Stimulated activated CD4-positive, alpha-beta T cell treated with anti-CD3 and anti-CD28 coated beads, Interleukin-12 subunit alpha, Interleukin-12 subunit beta, amount 100 ng/mL, for 4 hours (primary cell): ENCODE data around the gene UPB1.

Experiments used
- DNase-seq: peaks from one replicate; pipeline ENCODE4 v3.0.0-alpha.2; 2020

The UPB1 gene

DNA sequence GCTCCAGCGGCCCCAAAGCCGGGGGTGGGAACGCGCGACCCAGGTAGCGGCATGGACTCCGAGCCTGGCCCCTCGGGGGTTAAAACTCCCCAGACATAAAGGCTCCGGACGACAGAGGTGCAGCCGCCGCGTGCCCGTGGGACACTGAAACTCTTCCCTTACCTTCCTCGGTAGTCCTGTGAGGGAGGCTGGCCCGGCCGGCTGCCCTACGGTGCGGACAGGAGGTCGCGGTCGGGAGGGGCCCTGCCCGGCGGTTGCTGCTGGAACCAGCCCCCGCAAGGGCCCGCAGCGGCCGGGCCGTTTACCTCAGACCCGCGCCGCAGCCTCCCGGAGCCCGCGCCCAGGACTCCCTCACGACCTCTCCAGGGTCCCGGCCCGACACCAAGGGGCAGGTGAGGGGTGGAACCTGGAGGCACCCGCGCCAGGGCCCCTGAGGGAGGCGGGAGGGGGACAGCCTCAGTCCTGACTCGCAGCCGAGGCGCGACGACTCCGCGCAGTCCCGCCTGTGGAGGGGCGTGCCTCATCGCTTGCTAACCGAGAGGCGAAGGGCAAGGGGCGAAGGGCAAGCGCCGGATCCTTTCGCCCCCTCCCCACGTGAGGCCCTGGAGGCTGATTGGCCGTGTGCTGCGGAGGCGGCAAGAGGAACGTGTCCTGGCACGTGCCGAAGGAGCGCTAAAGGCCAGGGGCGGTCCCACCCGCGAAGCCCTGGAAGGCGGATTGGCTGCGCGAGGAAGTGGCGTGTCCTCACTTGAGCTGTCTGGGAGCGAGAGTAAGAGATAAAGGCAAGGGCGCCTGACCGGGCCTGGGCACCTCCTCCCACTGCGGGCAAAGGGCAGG is at the start of gene UPB1:
TSS of gene UPB1 (plus strand) at position 805 of the 837 bp plus-strand sequence. CDS start 72 bp downstream, outside the sequence.
- no peak for DNase-seq

DNA sequence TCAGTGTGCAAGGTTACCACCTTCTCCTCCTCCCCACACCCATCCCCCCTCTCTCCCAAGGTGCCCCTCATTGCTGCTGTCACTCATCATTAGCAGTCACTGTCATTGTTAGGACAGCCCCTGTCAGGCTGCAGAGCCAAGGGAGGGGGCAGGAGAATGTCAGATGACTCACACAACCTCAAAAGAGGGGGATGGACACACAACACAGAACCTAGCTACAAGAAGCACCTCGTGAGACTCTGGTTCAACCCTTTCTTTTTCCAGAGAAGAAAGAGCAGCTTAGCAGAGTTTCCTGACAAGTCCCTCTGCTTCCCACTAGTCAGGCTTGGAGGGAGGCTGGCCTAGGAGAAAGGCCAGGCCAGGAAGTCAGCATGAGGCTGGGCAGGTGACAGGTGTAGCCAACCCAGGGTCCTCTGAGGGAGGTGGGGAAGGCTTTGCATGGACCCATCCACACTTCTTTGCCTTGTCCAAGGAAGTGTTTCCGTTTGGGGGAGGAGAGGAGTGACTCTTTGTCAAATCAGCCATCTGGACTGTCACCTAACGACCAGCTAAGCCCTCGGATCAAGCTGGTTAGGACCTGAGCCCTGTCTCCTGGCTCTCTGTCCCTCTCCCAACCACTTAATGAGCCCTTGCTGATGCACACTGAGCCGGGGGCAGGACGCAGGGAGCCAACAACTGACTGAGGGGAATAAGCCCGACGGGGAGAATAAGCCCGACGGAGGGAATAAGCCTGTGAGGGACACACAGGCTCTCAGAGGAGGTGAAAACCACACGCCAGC is 49.5 kb upstream of the UPB1 start:
- DNase-seq: no peak

DNA sequence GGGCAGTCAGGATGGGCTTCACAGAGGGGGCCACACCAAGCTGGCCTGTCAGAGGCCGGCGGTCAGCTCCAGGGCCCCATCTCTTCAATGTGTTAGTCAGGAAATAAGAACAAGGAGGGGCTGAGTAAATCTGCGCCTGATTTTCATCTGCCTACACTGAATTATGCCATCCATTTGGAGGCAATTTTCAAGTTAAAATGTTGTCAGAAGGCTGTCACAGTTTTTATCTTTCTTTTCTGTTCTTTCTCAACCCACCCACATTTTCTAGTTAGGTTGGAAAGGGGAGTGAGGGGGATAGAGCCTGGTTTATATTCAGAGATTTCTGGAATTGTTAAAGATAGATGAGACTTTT is 48.9 kb upstream of the UPB1 start:
- no peak for DNase-seq

DNA sequence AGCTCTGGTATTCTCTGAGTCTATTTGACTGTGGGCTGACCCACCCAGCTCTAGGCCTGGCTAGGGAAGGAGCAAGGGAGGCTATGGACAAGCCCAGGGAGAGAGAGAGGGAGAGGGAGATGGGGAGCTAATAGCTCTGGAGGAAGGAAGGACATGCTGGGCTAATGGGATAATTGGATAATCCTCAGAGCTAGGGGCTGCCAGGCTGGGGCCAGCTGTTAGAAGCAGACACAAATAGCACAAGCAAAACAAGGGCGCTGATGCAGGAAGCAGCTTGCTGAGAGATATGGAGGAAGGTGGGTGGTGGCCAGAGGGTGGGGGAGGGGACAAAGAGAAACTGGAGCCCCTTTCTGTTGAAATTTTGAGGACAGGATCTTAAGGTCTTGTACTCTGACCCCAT is 44.5 kb upstream of the UPB1 start:
- DNase-seq: no peak

DNA sequence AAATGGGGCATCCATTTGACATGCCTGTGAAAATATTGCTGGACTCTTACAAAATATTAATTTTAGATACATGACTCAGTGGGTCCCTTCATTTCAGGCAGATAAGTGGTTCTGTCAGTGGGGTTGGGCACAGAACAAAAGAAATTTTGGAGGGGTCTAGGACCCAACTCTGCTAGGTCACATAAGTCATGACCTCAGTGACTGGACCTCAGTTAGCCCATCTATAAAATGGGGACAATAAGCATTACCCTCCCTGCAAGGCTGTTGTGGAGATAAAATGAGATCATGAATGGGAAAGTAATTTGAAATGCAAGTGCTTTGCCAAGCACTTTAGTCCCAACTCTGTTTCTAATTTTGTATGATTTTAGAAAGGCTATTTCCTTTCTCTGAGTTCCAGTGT is 44.0 kb upstream of the UPB1 start:
- no peak for DNase-seq

DNA sequence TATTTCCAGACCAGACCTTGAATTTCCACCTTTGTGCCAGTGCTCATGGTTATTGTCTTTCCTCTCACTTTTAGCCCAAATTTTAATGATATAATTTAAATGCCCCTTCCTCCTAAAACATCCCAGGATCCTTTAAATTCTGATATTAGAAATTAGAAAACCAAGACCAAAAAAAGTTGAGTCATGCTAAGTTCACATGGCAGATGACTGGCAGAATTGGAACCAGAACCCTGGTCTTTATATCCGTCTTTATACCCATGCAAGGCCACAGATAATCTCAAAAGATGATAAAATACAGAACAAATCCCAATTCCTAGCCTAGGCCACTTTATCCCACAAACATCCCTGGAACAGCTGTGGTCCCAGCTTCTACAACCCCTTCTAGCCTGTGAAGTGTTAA is 41.3 kb upstream of the UPB1 start:
- no peak for DNase-seq

DNA sequence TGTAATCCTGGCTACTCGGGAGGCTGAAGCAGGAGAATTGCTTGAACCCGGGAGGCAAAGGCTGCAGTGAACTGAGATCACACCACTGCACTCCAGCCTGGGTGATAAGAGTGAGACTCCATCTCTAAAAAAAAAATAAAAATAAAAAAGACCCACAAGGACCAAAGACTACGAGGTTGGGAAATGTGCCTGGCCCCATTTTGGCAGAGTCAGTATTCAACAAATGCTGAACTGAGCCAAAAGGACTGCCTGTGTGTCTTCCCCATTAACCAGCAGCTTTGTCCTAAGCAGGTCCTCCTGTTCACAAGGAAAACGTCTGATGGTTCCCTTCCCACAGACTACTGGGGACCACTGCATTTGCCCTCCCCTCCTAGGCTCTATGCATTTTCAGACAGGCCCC is 40.1 kb upstream of the UPB1 start:
- DNase-seq: no peak

DNA sequence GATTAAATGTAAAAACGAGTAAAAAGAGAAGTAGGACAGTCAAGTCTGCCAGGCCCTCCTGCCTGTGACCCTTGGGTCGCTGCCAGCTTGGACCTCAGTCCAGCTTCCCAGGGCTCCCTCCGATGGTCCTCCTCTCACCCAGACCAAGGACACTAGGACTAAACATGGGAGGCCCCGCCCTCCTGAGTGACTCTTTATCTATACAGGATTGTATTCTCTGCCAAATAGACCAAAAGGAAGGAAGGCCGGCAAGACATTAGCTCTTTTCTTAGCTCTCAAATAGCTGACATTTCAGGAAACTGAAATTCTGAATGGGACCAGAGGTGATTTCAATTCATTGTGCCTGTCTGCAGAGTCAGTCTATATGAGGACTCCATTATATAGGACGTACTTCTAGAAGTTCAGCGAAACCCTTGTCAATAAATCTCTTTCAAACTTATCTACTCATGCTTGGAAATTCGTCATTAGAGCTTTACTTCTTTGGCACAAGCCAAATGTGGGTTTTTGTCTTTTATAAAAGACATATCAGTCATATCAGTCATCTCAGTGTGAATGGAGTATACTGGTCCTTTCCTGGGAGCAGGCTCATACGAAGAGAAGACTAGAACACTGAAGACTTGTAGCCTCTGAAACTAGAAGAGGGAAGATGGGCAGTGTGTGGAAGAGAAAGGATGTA is 39.2 kb upstream of the UPB1 start:
- DNase-seq: no peak

DNA sequence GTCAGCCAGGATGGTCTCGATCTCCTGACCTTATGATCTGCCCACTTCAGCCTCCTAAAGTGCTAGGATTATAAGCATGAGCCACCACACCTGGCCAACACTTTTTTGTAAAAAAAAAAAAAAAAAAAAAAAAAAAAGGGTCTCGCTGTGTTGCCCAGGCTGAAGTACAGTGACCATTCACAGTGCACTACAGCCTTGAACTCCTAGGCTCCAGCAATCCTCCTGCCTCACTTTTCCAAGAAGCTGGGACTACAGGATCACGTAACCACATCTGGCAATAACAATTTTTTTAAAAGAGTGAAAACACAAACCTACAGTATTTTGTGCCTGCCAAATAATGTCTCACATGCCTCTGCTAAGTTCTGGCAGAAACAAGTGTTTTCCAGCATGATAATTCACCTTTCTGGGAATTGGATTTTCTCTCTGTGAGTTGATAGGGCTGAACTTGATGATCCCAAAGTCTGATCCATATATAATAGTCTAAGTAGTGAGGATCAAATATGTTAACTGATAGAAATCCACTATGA is 37.2 kb upstream of the UPB1 start:
- no peak for DNase-seq

DNA sequence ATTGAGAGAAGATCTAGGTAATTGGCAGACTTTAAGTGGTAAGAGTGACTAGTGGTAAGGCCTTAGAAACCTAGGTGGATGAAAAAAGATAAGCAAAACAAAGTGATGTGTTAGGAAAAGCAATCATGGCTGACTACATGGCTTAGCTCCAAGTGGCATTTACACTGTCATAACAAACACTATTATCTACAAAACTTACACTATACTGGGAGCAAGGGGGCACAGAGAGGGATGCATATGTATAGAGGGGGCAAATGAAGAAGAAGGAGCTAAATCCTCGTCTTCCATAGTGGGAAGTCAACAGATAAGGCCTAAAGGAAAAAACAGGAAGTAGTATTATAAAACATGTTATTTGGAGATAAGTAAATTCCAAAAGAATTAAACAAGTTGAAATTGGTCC is 35.2 kb upstream of the UPB1 start:
- no peak for DNase-seq

DNA sequence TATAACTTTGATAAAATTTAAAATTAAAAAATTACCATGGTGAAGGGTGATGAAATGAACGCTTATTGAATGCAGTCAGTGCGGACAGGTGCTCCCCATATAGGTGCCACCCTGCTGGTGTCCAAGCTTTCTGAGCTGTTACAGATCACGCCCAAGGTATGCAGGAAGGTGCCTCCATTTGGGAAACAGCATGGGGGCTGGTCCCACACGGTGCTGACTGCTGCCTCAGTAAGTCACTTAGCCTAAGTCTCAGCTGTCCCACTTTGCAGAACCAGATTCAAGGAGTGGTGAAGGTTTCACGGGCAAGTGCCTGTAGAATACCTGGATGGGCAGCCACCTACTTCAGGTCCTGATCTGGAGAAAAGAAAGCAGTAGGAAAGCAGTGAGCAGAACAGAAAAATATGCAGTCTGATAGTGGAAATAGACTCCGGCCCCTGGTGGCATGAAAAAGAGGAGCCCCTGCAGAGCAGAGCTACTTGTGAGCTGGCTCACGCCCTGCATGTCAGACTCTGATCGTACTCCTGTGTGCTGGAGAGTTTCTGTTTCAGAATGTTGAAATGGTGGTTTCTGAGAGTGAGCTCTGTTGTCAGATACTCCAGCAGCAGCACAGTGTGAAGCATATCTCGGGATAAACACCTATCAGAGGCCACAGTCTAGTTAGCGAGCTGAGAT is 34.6 kb upstream of the UPB1 start:
- DNase-seq: no peak

DNA sequence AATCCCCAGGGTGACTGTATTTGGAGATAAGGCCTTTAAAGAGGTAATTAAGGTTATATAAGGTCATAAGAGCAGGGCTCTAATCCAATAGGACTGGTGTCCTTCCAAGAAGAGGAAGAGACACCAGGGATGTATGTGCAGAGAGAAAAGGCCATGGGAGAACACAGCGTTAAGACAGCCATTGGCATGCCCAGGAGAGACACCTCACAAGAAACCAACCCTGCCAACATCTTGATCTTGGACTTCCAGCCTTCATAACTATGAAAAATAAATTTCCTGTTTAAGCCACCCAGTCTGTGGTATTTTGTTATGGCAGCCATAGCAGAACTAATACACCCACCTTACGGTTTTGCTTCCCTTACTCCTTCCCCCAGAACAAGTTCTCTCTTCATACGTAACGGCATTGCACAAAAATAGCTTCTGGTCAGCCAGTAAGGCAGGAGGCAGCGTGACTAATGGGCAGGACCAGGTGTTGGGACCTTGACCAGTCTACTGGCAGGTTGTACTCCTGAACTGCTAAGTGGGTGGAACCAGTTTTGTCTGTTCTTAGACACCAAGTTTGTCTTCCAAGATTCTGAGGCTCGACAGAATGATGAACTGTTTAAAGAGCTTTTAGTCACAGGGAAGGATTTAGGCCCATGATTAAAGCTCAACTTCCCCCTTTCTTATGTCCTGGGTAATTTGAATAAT is 31.9 kb upstream of the UPB1 start:
- DNase-seq: no peak

DNA sequence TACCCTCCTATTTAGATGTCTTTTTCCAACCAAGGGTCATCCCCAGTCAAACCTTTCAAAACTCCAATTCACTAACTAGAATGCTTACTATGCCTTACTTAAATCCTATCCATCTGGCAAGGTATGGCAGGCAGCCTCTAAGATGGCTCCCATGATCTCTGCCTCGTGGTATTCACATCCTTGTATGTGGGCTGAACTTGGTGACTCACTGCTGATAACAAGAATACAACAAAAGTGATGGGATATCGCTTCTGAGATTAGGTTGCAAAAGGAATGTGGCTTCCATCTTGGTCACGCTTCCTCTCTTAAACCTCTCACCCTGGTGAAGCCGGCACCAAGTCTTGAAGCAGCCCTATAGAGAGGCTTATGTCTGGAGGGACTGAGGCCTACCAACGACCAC is 29.6 kb upstream of the UPB1 start:
- no peak for DNase-seq

DNA sequence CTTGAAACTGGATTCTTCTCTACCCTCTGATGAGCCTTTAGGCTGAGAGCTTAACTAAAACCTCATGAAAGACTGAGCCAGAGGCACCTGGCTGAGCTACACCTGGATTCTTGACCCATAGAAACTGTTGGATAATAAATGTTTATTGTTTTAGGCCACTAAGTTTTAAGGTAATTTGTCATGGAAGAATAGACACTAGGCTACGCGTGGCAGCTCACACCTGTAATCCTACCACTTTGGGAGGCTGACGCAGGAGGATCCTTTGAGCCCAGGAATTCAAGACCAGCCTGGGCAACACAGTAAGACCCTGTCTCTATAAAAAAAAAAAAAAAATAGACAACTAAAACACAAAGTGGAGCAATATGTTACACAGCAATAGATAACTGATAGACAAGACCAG is 29.2 kb upstream of the UPB1 start:
- no peak for DNase-seq

DNA sequence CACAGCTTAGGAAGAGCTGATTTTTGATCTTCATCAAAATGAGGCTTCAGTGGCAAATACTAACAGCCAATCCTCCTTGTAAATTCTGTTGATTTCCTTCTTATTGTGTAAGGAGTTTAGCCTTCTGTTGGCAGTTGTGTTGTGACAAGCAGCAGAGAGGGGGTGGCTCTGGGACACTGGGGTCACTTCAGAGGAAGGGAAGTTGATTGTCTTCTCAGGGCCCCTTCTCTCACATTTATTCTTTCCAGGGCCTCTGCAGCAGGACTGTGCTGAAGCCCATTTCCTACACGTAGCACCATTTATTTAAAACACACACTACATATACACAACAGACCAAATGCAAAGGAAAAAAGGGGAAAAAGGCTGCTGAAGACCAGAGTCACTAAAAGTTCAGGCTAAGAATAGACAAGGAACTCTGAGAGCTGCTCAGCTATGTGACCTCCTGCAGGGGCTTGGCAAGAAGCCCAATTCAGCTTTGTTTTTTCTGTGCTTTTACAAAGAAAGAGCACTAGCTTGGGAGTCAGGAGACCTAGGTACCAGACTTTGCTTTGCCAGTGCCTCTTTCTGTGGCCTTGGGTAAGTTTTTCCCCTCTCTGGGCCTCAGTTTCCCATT is 28.3 kb upstream of the UPB1 start:
- DNase-seq: no peak

DNA sequence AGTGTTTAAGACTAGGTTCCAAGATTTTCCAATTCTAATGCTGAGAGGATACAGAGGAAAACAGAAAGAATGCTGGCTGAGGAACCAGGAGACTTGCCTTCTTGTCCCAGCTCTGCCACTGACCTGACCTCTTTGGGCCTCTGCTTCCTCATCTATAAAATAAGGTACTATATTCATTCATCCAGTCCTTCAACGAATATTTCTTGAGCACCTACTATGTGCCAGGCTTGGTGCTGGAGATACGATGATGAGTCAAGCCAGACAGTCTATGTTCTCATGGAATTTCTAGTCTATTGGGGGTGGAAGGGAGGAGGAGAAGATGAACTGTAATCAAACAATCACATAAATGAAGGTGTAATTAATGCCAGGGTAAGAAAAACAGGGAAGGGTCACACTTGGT is 27.8 kb upstream of the UPB1 start:
- no peak for DNase-seq

DNA sequence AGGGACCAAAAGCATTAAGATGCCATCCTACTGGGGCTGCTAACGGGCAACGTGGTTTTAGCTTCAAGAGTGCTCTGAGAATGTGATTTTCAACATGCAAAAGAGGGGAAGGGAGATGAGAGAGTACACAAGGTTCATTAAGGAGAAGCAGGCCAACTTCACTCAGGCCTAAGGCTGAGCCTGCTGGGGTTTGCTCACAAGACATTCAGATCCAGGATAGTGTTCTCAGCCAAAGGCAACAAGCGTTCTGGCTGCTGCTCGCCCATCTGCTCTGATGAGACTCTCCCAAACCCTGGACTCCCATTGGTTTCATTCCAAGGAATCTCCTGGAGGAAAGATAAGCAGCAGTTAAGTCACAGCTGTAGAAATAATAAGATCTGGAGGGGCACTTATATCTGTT is 23.6 kb upstream of the UPB1 start:
- DNase-seq: no peak

DNA sequence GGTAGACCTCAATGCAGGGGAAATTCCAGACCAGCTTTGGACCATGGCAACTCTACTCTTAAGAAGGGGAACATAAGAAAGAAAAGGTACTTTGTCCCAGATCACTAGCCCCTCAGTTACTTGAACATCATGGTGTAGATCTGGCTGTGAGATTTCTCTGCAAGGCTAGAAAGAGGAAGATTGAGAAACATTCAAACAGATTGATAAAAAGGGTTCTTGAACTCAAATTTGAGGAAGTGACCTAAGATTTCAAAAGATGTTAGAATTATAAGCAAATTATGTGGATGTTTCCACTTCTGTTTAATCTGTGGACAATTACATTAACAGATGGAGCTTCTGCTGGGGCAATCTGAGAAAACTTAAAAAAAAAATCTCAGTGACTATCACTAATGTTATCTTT is 21.8 kb upstream of the UPB1 start:
- DNase-seq: no peak

DNA sequence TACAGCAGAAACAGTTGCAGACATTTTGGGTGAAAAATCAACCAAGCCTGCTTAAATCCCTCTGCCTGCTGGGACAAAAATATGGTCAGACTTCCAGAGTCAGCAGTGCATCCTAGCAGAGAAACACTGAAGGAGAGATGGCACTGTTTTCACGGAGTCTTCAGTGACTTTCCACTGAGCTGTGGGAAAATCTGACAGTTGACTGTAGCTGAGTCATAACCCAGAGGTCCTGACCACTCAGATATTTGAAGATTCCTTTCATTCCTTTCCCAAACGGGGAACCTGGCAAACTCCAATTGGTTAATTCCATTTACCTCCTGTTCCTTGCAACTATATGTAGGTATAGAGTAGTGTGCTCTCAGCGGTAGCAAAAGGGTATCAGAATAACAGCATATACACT is 20.9 kb upstream of the UPB1 start:
- no peak for DNase-seq

DNA sequence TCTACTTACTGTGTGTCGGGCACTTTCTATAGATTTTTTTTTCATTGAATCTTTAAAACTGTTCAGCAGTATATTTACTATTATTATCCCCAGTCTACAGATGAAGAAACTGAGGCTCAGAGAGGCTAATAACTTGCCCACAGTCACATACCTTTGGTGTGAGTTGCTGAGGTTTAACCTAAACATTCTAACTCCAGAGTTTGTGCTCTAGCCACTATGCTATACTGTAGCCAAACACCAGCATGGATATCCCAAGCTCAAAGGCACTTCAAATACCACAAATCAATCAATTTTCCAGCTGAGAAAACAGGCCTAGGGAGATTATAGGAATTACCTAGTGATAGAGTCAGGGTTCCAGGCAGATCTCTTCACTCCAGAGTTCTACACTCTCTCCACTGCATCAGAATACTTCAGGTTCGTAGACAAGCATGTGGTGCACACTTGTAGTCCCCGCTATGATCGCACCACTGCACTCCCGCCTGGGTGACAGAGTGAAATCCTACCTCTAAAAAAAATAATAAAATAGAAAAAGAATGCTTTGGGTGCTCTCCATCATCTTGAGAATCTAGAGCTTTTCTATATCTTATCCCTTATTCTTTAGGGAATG is 20.4 kb upstream of the UPB1 start:
- DNase-seq: no peak

DNA sequence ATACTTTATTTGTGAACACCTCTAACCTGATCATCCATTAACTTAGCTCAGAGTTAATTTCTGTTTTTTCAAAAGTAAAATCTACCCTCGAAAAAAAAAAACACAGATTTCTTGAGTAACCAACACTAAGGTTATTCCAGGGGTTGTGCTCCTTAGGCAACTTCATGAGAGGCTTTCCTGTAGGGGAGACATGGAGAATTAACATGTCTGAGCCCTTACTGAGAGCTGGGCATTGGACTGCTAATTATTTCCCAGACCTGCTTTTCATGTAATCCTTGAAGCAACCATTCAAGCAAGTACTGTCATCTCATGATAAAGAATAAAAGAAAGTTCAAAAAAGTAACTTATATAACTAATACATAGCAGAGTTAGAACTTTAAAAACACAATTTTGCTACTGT is 13.5 kb upstream of the UPB1 start:
- DNase-seq: no peak

DNA sequence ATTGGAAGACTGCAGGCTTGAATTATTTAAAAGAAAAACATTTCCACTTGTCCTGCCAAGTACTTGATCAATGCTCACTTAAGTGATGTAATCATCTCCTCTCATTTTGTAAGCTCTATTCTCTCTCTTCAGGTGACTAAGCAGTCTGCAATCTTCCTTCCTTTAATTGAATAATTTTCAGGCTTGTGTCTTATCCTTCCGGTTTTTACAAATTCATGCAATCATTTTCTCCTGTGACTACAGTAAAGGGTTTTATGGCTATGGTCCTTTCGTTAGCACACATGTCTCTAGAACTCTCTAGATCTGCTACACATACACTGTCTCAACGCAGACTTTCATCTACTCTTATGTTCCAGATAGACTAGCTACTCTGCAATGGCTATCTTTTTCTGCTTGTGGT is 12.6 kb upstream of the UPB1 start:
- DNase-seq: no peak
